IMR-90 (cell line): Measurements from ENCODE around the gene TBC1D10B. TPM values are rescaled to one million over a fixed set of nuclear protein-coding genes. Genes with fewer than 3 reads are reported as not detected.
"Not testable (repeated sequence)": the region's sequence is repeated elsewhere in the genome, so short reads cannot be mapped to it uniquely, and the experiment has no call there.

ENCODE experiments used
- ATAC-seq: fragments of 200-7000 bp; cut with Tn5 transposase; 2 replicates; pipeline ENCODE4 v1.9.1; 2020; ENCODE audit warnings: low read depth, mild to moderate bottlenecking, moderate library complexity
- BruUV-seq: library from RNA; stranded (reverse); fragments of 400-500 nt; replicated peaks from 2 replicates; lab custom pipeline; 2021; lab: Mats Ljungman, UMichigan
- CTCF ChIA-PET: fragments of 300-600 bp; formaldehyde crosslinking; extraction: SDS; loops from one replicate; lab custom pipeline; 2021; ENCODE audit warnings: antibody characterized with exemption; lab: Yijun Ruan, JAX
- POLR2A ChIA-PET: fragments of 300-600 bp; sonication (Branson Sonifier 250); formaldehyde crosslinking; loops from one replicate; lab custom pipeline; 2022; ENCODE audit warnings: antibody characterized with exemption; ENCODE audit not compliant: unreplicated experiment; lab: Charles Lee
- DNase-seq: peaks from one replicate; pipeline ENCODE4 v3.0.0; 2013
- H2AFZ ChIP-seq: replicated peaks from 2 replicates; pipeline ENCODE3; 2013; ENCODE audit warnings: low read length, mild to moderate bottlenecking; ENCODE audit not compliant: poor library complexity
- H2AK5ac ChIP-seq: 2 replicates; pipeline ENCODE4 v1.6.1; 2013; ENCODE audit warnings: low read depth, low read length, inconsistent platforms
- H2AK9ac ChIP-seq: replicated peaks from 2 replicates; pipeline ENCODE3; 2013; ENCODE audit warnings: mild to moderate bottlenecking, low read depth, low read length, moderate library complexity; ENCODE audit not compliant: poor library complexity
- H2BK120ac ChIP-seq: 2 replicates; pipeline ENCODE4 v1.6.1; 2013; ENCODE audit warnings: low read depth, low read length, inconsistent platforms
- H2BK15ac ChIP-seq: 3 replicates; pipeline ENCODE4 v1.6.1; 2013; ENCODE audit warnings: low read depth, low read length, inconsistent platforms
- H2BK20ac ChIP-seq: 2 replicates; pipeline ENCODE4 v1.6.1; 2013; ENCODE audit warnings: low read depth, mild to moderate bottlenecking, inconsistent platforms, low read length, moderate library complexity
- H2BK5ac ChIP-seq: 2 replicates; pipeline ENCODE4 v1.6.1; 2013; ENCODE audit warnings: mild to moderate bottlenecking, low read depth, low read length, inconsistent platforms; ENCODE audit not compliant: poor library complexity, severe bottlenecking
- H3K14ac ChIP-seq: replicated peaks from 2 replicates; pipeline ENCODE4 v1.6.1; 2013; ENCODE audit warnings: low read depth, low read length, inconsistent platforms
- H3K18ac ChIP-seq: 2 replicates; pipeline ENCODE4 v1.6.1; 2013; ENCODE audit warnings: low read depth, low read length, control low read depth
- H3K23ac ChIP-seq: 2 replicates; pipeline ENCODE4 v1.6.1; 2013; ENCODE audit warnings: low read depth, low read length, inconsistent platforms
- H3K27ac ChIP-seq: 2 replicates; pipeline ENCODE4 v1.5.1; 2013; ENCODE audit warnings: mild to moderate bottlenecking, control low read depth, low read length; ENCODE audit not compliant: insufficient read depth
- H3K27me3 ChIP-seq: 2 replicates; pipeline ENCODE4 v1.6.1; 2013; ENCODE audit warnings: low read length; ENCODE audit not compliant: control insufficient read depth, insufficient read depth
- H3K36me3 ChIP-seq: 2 replicates; pipeline ENCODE4 v1.6.1; 2013; ENCODE audit warnings: low read length, mixed read lengths; ENCODE audit not compliant: control insufficient read depth, insufficient read depth
- H3K4ac ChIP-seq: 2 replicates; pipeline ENCODE4 v1.6.1; 2013; ENCODE audit warnings: low read depth, low read length, inconsistent platforms
- H3K4me1 ChIP-seq: 2 replicates; pipeline ENCODE4 v1.6.1; 2013; ENCODE audit warnings: low read length, mixed read lengths; ENCODE audit not compliant: control insufficient read depth, insufficient read depth
- H3K4me2 ChIP-seq: 2 replicates; pipeline ENCODE4 v1.6.1; 2013; ENCODE audit warnings: low read depth, mild to moderate bottlenecking, control low read depth, low read length, moderate library complexity
- H3K4me3 ChIP-seq: 2 replicates; pipeline ENCODE4 v1.5.1; 2013; ENCODE audit warnings: low read depth, mild to moderate bottlenecking, control low read depth, low read length, moderate library complexity; ENCODE audit not compliant: insufficient read depth
- H3K56ac ChIP-seq: 2 replicates; pipeline ENCODE4 v1.6.1; 2013; ENCODE audit warnings: low read length, inconsistent platforms; ENCODE audit not compliant: insufficient read depth; ENCODE audit errors: extremely low read depth
- H3K79me1 ChIP-seq, 2 experiments: 2 replicates each; pipeline ENCODE4 v1.6.1; 2013; ENCODE audit warnings: low read length in 2 of 2, inconsistent platforms in 1 of 2, low read depth in 1 of 2
- H3K9ac ChIP-seq: 2 replicates; pipeline ENCODE4 v1.6.1; 2013; ENCODE audit warnings: low read depth, low read length, control low read depth
- H3K9me1 ChIP-seq: 2 replicates; pipeline ENCODE4 v1.6.1; 2013; ENCODE audit warnings: low read length, inconsistent platforms; ENCODE audit not compliant: insufficient read depth
- H3K9me3 ChIP-seq: 2 replicates; pipeline ENCODE4 v1.6.1; 2013; ENCODE audit warnings: low read length; ENCODE audit not compliant: control insufficient read depth, insufficient read depth
- H4K20me1 ChIP-seq: 2 replicates; pipeline ENCODE4 v1.6.1; 2013; ENCODE audit warnings: low read length, inconsistent platforms; ENCODE audit not compliant: insufficient read depth
- H4K5ac ChIP-seq: 2 replicates; pipeline ENCODE4 v1.6.1; 2013; ENCODE audit warnings: mild to moderate bottlenecking, low read depth, low read length, control low read depth
- H4K8ac ChIP-seq, 2 experiments: 2 replicates each; pipeline ENCODE4 v1.6.1; 2013; ENCODE audit warnings: low read depth in 2 of 2, low read length in 2 of 2, control low read depth in 1 of 2, inconsistent platforms in 1 of 2
- H4K91ac ChIP-seq: 2 replicates; pipeline ENCODE4 v1.6.1; 2013; ENCODE audit warnings: low read depth, low read length, inconsistent platforms; ENCODE audit not compliant: insufficient read depth
- WGBS, 2 experiments: methylation state at CpG; one replicate each; pipeline versions ENCODE4 v1.1.5 to v1.1.7; 2013; ENCODE audit warnings: missing lambda C conversion rate in 2 of 2; ENCODE audit not compliant: insufficient read length in 1 of 2; ENCODE audit errors: extremely low coverage in 2 of 2; 5-methylcytosine and 5-hydroxymethylcytosine counted together
- dilution Hi-C: fragments of 300-500 bp; cut with HindIII; formaldehyde crosslinking; loops from one replicate; pipeline ENCODE4 v1.14.3; 2018; ENCODE audit warnings: low sequenced_read_pairs; ENCODE audit not compliant: unreplicated experiment
- in situ Hi-C: fragments of 300-500 bp; cut with MboI; formaldehyde crosslinking; loops from 3 replicates; pipeline ENCODE4 v1.14.3; 2019; ENCODE audit warnings: low sequenced_read_pairs, inconsistent platforms, mixed read lengths
- intact Hi-C: fragments of 100-400 bp; cut with micrococcal nuclease; formaldehyde crosslinking; loops from 2 replicates; pipeline ENCODE4 v1.10.0; 2022
- polyA plus RNA-seq, 3 experiments: library from polyadenylated mRNA; depleted of rRNA; stranded (reverse); fragments of >200 nt; gene quantifications; 2 replicates each; pipeline ENCODE4 v1.2.3, GENCODE V29; 2012; ENCODE audit warnings: low replicate concordance in 1 of 3
- total RNA-seq: library from RNA; depleted of rRNA; stranded (reverse); fragments of >200 nt; gene quantifications from 2 replicates; pipeline ENCODE4 v1.2.3, GENCODE V29; 2012

TBC1D10B gene
- total and polyA plus RNA-seq, 2 of the 4 experiments (the other 2 are of a cell fraction) = 8.4 to 24.9 TPM

DNA sequence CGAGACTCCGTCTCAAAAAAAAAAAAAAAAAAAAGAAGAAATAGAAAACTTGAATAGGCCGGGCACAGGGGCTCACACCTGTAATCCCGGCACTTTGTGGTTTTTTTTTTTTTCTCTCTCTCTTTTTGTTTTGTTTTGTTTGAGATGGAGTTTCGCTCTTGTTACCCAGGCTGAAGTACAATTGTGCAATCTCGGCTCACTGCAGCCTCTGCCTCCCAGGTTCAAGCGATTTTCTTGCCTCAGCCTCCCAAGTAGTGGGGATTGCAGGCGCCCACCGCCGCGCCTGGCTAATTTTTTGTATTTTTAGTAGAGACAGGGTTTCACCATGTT, 26.8 kb downstream of the TBC1D10B start:
- H2BK20ac ChIP-seq, H2BK120ac ChIP-seq, H4K20me1 ChIP-seq, CTCF ChIA-PET, H3K4ac ChIP-seq, H2AK5ac ChIP-seq, H3K4me2 ChIP-seq, H3K27ac ChIP-seq, ATAC-seq, H2BK5ac ChIP-seq, H3K79me1 ChIP-seq, dilution Hi-C loops, H3K4me1 ChIP-seq, H3K56ac ChIP-seq, H3K14ac ChIP-seq, H2AFZ ChIP-seq, H3K36me3 ChIP-seq, H3K27me3 ChIP-seq, H3K18ac ChIP-seq, H3K23ac ChIP-seq, H3K9me3 ChIP-seq, H3K4me3 ChIP-seq, H4K5ac ChIP-seq, POLR2A ChIA-PET, H2AK9ac ChIP-seq, H3K9ac ChIP-seq, H3K9me1 ChIP-seq, BruUV-seq, intact Hi-C loops, H4K91ac ChIP-seq, DNase-seq, H2BK15ac ChIP-seq, H4K8ac ChIP-seq, in situ Hi-C loops: not testable (repeated sequence)
- WGBS, 2 experiments = no CpG with 5 or more reads among the region's 11 CpGs
